OCI-LY3 (cell line): ENCODE data around the gene WDR4.

ENCODE experiments used
- CTCF ChIP-seq: fragments of 200-600, 300-600 bp; sonication (generic); IDR thresholded peaks from 2 replicates; pipeline ENCODE4 v1.5.1; 2014; ENCODE audit warnings: antibody characterized with exemption, low read length, low read depth
- EZH2phosphoT487 ChIP-seq: fragments of 200-600 bp; shearing (Covaris generic); IDR thresholded peaks from 2 replicates; pipeline ENCODE4 v1.6.1; 2018; ENCODE audit warnings: antibody characterized with exemption, mixed run types, low read depth

- TF ChIP-seq CTCF (no peak), EZH2phosphoT487 (no peak)
Observed at GRCh38 chr21:42851812-42852665, 27.3 kb downstream of the WDR4 start.
